Muscle layer of duodenum (tissue), 2 donors: ENCODE data around the gene PAPSS1.

Source experiments
- H3K27ac ChIP-seq: one replicate; pipeline ENCODE4 v1.7.0; 2013; ENCODE audit warnings: mild to moderate bottlenecking, low read length
- H3K27me3 ChIP-seq: one replicate; pipeline ENCODE4 v1.7.0; 2013; ENCODE audit warnings: low read depth, mild to moderate bottlenecking, control low read depth, low read length
- H3K36me3 ChIP-seq, 2 donors: one replicate each; pipeline ENCODE4 v1.7.0; 2013; ENCODE audit warnings: low read length in 2 of 2, control low read depth in 1 of 2, mild to moderate bottlenecking in 1 of 2; ENCODE audit not compliant: insufficient read depth in 2 of 2, control insufficient read depth in 1 of 2
- H3K4me1 ChIP-seq, 2 donors: one replicate each; pipeline ENCODE4 v1.7.0; 2013; ENCODE audit warnings: low read length in 2 of 2, mild to moderate bottlenecking in 2 of 2, control low read depth in 1 of 2, moderate library complexity in 1 of 2; ENCODE audit not compliant: insufficient read depth in 2 of 2, control insufficient read depth in 1 of 2
- H3K4me3 ChIP-seq, 2 donors: one replicate each; pipeline ENCODE4 v1.7.0; 2013; ENCODE audit warnings: low read length in 2 of 2, low read depth in 1 of 2, mild to moderate bottlenecking in 1 of 2
- H3K9me3 ChIP-seq, 2 donors: one replicate each; pipeline ENCODE4 v1.7.0; 2013; ENCODE audit warnings: low read length in 2 of 2, control low read depth in 1 of 2, mild to moderate bottlenecking in 1 of 2; ENCODE audit not compliant: control insufficient read depth in 1 of 2
- donor health status: healthy.

PAPSS1 gene

DNA sequence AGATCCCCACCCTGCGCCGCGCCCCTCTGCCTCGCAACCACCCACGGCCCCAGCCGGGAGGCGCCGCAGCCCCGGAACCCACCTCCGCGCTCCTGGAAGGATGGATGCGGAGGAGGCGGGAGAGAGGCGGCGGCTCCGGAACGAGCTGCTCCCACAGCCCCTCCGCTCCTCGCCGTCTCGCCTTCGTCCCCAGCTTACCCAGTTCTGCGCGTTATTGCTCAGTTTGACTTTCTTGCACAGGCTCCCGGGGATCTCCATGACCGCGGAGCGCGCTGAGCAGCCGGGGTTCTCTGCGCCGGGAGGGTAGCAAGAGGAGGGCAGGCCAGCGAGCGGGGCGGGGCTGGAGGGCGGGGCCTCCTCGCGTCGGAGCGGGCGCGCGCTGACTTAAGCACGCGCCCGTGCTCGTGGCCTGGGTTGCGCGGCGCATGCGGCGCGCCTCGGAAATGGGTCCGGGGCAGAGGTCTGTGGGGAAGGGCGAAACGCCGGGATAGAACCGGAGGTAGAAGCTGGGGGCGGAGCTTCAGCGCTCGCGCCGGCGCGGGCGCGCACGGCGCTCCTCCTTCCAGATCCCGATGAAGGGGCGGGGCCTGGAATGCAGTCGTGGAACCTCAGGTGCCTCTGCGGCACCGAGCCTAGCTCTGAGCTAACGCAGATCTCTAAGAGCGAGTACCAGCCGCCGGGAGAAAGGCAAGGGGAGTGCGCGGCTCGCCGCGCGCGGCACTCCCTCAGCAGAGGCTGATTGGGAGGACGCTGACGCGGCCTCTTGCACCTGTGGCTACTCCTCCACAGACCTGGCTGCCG is at the start of gene PAPSS1:
Gene PAPSS1, minus strand, starts transcription at position 313 of the 801 bp plus-strand sequence. Its CDS starts 55 bp downstream, at position 258.
- no peaks in the 10 kb centered on the region for H3K27me3 ChIP-seq
- no peaks in the 10 kb centered on the region for H3K9me3 ChIP-seq
- peak within 1 kb of the TSS; percentile 79 to 97 for H3K4me3 ChIP-seq
- H3K27ac ChIP-seq, result peak within 1 kb of the TSS; percentile 85
- H3K4me1 ChIP-seq, result peaks cover 0 to 4% of the 10 kb centered on the region in 2 donors
- no peaks in the 10 kb centered on the region for H3K36me3 ChIP-seq

- no peaks in the 10 kb centered on the region for H3K9me3 ChIP-seq
- H3K4me3 ChIP-seq, result no peak overlapping the region
- H3K27ac ChIP-seq, result no peak overlapping the region
- no peaks in the 10 kb centered on the region for H3K4me1 ChIP-seq
- no peaks in the 10 kb centered on the region for H3K36me3 ChIP-seq
- H3K27me3 ChIP-seq, result no peaks in the 10 kb centered on the region
These were observed 40.4 kb upstream of the PAPSS1 start for GRCh38 chr4:107760281-107760947.

- no peaks in the 10 kb centered on the region for H3K4me1 ChIP-seq
- H3K27ac ChIP-seq, result no peak overlapping the region
- no peaks in the 10 kb centered on the region for H3K9me3 ChIP-seq
- no peaks in the 10 kb centered on the region for H3K36me3 ChIP-seq
- no peak overlapping the region for H3K4me3 ChIP-seq
- H3K27me3 ChIP-seq, result no peaks in the 10 kb centered on the region
These were observed 37.9 kb upstream of the PAPSS1 start for GRCh38 chr4:107757864-107758476.

DNA sequence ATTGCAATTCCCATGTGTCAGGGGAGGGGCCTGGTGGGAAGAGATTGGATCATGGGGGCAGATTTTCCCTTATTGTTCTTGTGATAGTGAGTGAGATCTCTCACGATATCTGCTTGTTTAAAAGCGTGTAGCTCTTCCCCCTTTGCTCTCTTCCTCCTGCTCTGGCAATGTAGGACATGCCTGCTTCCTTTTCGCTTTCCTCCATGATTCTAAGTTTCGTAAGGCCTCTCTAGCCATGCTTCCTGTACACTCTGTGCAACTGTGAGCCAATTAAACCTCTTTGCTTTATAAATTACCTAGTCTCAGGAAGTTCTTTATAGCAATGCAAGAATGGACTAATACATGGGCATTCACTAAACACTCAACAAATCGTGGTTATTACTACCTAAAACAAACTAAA is 37.2 kb upstream of the PAPSS1 start:
- no peaks in the 10 kb centered on the region for H3K4me1 ChIP-seq
- no peak overlapping the region for H3K4me3 ChIP-seq
- H3K27me3 ChIP-seq, result no peaks in the 10 kb centered on the region
- H3K9me3 ChIP-seq, result no peaks in the 10 kb centered on the region
- no peak overlapping the region for H3K27ac ChIP-seq
- H3K36me3 ChIP-seq, result no peaks in the 10 kb centered on the region

- Histone ChIP-seq H3K27ac (no peak overlapping the region), H3K4me1 (no peaks in the 10 kb centered on the region), H3K4me3 (no peak overlapping the region), H3K36me3 (no peaks in the 10 kb centered on the region), H3K9me3 (no peaks in the 10 kb centered on the region), H3K27me3 (no peaks in the 10 kb centered on the region)
These were observed 35.9 kb upstream of the PAPSS1 start for GRCh38 chr4:107755841-107756356.

DNA sequence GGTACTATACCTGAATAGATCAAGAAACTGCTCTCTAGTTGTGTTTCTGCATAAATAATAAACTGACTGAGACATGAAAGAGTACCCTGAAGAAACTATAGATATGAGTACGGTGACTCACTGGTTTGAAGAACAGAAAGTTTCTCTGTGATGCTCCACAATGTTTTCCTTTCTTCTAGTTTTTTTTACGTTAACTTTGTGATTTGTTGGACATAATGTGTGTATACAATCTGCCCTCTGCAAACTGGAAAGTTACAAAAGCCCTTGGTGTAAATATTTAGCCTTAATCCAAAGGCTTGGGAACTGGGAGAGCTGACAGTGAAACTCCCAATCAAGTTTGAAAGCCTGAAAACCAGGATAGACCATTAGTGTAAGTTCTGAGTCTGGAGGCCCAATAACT is 31.6 kb upstream of the PAPSS1 start:
- Histone ChIP-seq H3K36me3 (no peaks in the 10 kb centered on the region), H3K4me3 (no peak overlapping the region), H3K4me1 (no peaks in the 10 kb centered on the region), H3K27ac (no peak overlapping the region), H3K9me3 (no peaks in the 10 kb centered on the region), H3K27me3 (no peaks in the 10 kb centered on the region)

- Histone ChIP-seq H3K27ac (no peak overlapping the region), H3K4me3 (no peak overlapping the region), H3K27me3 (no peaks in the 10 kb centered on the region), H3K9me3 (no peaks in the 10 kb centered on the region), H3K36me3 (no peaks in the 10 kb centered on the region), H3K4me1 (no peaks in the 10 kb centered on the region)
These were observed 27.9 kb upstream of the PAPSS1 start for GRCh38 chr4:107747748-107748486.

- H3K27ac ChIP-seq, result no peak overlapping the region
- H3K4me3 ChIP-seq, result no peak overlapping the region
- no peaks in the 10 kb centered on the region for H3K27me3 ChIP-seq
- H3K36me3 ChIP-seq, result no peaks in the 10 kb centered on the region
- no peaks in the 10 kb centered on the region for H3K9me3 ChIP-seq
- peaks cover 1 to 3% of the 10 kb centered on the region in 2 donors for H3K4me1 ChIP-seq
These were observed 26.1 kb upstream of the PAPSS1 start for GRCh38 chr4:107746161-107746560.

- Histone ChIP-seq H3K4me3 (no peak overlapping the region), H3K4me1 (peaks cover 4% of the 10 kb centered on the region in 2 donors), H3K36me3 (no peaks in the 10 kb centered on the region), H3K27me3 (no peaks in the 10 kb centered on the region), H3K9me3 (no peaks in the 10 kb centered on the region), H3K27ac (no peak overlapping the region)
These were observed 24.5 kb upstream of the PAPSS1 start for GRCh38 chr4:107744532-107744931.

GRCh38 chr4:107743532-107743931 is 23.5 kb upstream of the PAPSS1 start:
- Histone ChIP-seq H3K27me3 (no peaks in the 10 kb centered on the region), H3K27ac (no peak overlapping the region), H3K4me3 (no peak overlapping the region), H3K36me3 (no peaks in the 10 kb centered on the region), H3K9me3 (no peaks in the 10 kb centered on the region), H3K4me1 (peaks cover 4% of the 10 kb centered on the region in 2 donors)

DNA sequence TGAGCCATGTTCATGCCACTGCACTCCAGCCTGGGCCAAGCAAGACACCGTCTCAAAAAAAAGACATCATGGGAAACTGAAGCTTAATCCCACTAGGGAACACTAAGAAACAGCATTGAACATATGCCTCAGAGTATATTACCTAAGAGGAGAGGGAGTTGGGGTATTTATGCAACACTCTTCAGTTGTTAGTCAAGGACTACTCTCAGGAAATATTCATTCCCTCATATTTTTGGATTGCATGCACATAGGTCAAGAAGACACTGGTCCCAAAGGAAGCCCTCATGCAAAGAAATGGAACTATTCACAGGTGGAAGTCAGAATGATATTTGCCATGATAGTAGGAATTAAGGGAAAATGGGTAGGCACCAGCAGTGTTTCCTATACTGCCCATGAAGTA is 22.8 kb upstream of the PAPSS1 start:
- Histone ChIP-seq H3K4me3 (no peak overlapping the region), H3K27me3 (no peaks in the 10 kb centered on the region), H3K27ac (no peak overlapping the region), H3K9me3 (no peaks in the 10 kb centered on the region), H3K4me1 (peaks cover 4% of the 10 kb centered on the region in 2 donors), H3K36me3 (no peaks in the 10 kb centered on the region)
